Cardiac muscle cell (in vitro differentiated cells and primary cell): Measurements from ENCODE around the gene BCAR1. TPM values are rescaled to one million over a fixed set of nuclear protein-coding genes. Genes with fewer than 3 reads are reported as not detected.
"Not testable (repeated sequence)": the region's sequence is repeated elsewhere in the genome, so short reads cannot be mapped to it uniquely, and the experiment has no call there.

Experiments
- DNase-seq, 2 donors: peaks; one replicate each; pipeline versions ENCODE4 v3.0.0 to v3.0.0-alpha.2; 2010 to 2017; ENCODE audit warnings: low read depth in 1 of 2, low spot score in 1 of 2
- H3K27ac ChIP-seq: fragments of 200-600 bp; sonication (generic); 2 replicates; pipeline ENCODE4 v1.5.1; 2016
- H3K27me3 ChIP-seq: fragments of 200-600 bp; sonication (generic); 2 replicates; pipeline ENCODE4 v1.6.0; 2016; ENCODE audit warnings: control low read depth
- H3K36me3 ChIP-seq: fragments of 200-600 bp; sonication (generic); 2 replicates; pipeline ENCODE4 v1.5.1; 2016; ENCODE audit warnings: control low read depth
- H3K4me1 ChIP-seq: fragments of 200-600 bp; sonication (generic); 2 replicates; pipeline ENCODE4 v1.8.1; 2017; ENCODE audit warnings: low read depth, mild to moderate bottlenecking, mixed run types
- H3K4me3 ChIP-seq: fragments of 200-600 bp; sonication (generic); 2 replicates; pipeline ENCODE4 v1.5.1; 2016; ENCODE audit warnings: mild to moderate bottlenecking
- H3K9me3 ChIP-seq: fragments of 200-600 bp; sonication (generic); 2 replicates; pipeline ENCODE4 v1.5.1; 2017; ENCODE audit warnings: low read depth, mild to moderate bottlenecking, control low read depth
- CTCF ChIP-seq: IDR thresholded peaks from 2 replicates; pipeline ENCODE4 v1.5.1; 2012; ENCODE audit warnings: low read depth, mild to moderate bottlenecking, low read length
- polyA plus RNA-seq: library from polyadenylated mRNA; unstranded; fragments of >200 nt; fragmentation: Nextera tagmentation; extraction: Ambion mirVana; gene quantifications from 2 replicates; pipeline ENCODE4 v1.2.1, GENCODE V29; 2016
- total RNA-seq: library from RNA; depleted of rRNA; stranded (reverse); fragments of >200 nt; gene quantifications from 2 replicates; pipeline ENCODE4 v1.2.3, GENCODE V29; 2016

BCAR1 gene
- total and polyA plus RNA-seq, 2 experiments from 2014 or later: 83.7 to 121 TPM

DNA sequence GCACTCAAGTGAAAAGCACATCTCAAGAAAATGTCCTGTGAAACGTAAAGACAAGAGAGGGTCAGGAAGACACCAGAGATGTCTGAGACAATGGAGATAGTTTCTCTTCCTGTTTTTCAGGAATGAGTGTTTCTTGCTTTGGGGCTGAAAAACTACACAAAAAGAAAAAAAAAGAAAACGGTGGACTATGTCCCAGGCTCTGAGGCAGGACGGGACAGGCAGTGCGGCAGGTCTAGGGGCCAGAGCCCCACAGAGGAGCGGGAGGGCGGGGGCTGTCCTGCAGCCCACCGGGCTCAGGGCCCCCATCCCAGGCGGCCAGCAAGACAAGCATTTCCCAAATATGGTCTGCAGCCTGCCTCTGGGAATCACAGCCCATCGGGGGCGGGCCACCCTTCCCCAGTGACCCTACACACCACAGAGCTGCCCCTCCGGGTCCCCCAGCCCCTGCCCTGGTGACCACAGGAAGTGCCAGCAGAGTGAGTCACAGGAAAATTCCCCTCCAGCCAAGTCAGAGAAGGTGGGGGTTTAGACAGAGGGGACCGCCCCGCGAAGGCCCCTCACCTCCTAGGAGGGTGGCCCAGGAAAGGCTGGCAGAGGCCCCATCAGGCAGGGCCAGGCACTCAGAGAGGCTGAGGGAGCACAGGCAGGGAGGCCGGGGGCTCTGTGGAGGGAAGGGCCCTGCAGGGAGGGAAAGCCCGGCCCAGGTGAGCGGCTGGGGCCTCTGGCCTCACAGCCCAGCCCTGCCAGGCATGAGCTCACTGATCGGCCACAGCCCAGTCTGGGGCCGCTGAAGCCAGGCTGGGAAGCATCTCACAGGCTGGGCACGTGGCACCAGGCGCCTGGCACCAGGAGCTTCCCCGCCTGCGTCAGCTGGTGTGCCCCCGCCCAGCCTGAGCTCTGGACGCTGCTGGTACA is 6.3 kb downstream of the BCAR1 start:
- no peak for TF ChIP-seq CTCF
- Histone ChIP-seq H3K9me3 (no peaks in the 10 kb centered on the region), H3K36me3 (peaks cover 9% of the 10 kb centered on the region), H3K4me3 (no peak overlapping the region), H3K27ac (peak overlapping the region; percentile 99), H3K4me1 (peaks cover 45% of the 10 kb centered on the region), H3K27me3 (no peaks in the 10 kb centered on the region)
- peak; percentile 90 to 98 for DNase-seq

DNA sequence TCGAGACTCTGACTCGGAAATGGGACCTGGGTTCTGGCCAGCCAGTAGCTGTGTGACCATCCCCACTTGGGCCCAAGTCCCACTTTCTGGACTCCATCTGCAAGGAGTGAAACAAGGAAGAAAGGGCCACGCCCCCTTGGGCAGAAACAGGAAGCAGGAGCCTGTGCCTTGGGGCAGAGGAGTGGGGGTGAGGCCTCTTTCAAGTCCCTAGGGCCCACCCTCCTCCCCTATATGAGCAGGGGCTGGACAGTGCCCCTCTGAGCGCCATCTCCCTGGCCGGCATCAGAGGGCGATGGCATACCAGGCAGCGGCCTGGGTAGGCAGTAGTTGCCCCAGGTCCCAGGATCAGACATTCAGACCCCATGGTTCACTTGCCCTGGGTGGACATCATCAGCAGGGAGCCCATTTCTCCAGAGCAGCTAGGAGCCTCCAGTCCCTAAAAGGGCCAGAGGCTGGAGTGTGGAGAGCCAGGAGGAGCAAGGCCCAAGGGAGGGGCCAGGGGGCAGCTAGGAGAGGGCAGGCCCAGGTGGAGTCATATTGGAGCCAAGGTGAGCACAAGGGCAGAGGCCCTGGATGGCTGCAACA is 7.1 kb downstream of the BCAR1 start:
- no peaks in the 10 kb centered on the region for H3K9me3 ChIP-seq
- H3K4me1 ChIP-seq: peaks cover 44% of the 10 kb centered on the region
- peak in 1 of 2 donors; percentile 83 for DNase-seq
- TF ChIP-seq CTCF: no peak
- H3K4me3 ChIP-seq: no peak overlapping the region
- H3K27me3 ChIP-seq: no peaks in the 10 kb centered on the region
- H3K27ac ChIP-seq: peak overlapping the region; percentile 99
- peaks cover 9% of the 10 kb centered on the region for H3K36me3 ChIP-seq

- peak overlapping the region; percentile 99 for H3K27ac ChIP-seq
- peaks cover 9% of the 10 kb centered on the region for H3K36me3 ChIP-seq
- peaks cover 50% of the 10 kb centered on the region for H3K4me1 ChIP-seq
These were observed 7.7 kb downstream of the BCAR1 start for GRCh38 chr16:75243667-75244224.

GRCh38 chr16:75242436-75243078 is 8.9 kb downstream of the BCAR1 start:
- not testable (repeated sequence) for H3K27ac ChIP-seq, H3K4me3 ChIP-seq, H3K36me3 ChIP-seq, H3K27me3 ChIP-seq, H3K9me3 ChIP-seq, DNase-seq
- peaks cover 59% of the 10 kb centered on the region for H3K4me1 ChIP-seq

More at GRCh38 chr16:75243667-75244224, 7.7 kb downstream of the BCAR1 start:
- Histone ChIP-seq H3K27me3 (no peaks in the 10 kb centered on the region), H3K9me3 (no peaks in the 10 kb centered on the region), H3K4me3 (no peak overlapping the region)
- DNase-seq: no peak
- TF ChIP-seq CTCF: no peak

GRCh38 chr16:75241955-75242354 is 9.5 kb downstream of the BCAR1 start:
- no peak for TF ChIP-seq CTCF
- Histone ChIP-seq H3K4me3 (no peak overlapping the region), H3K27me3 (no peaks in the 10 kb centered on the region), H3K4me1 (peaks cover 59% of the 10 kb centered on the region), H3K9me3 (no peaks in the 10 kb centered on the region), H3K27ac (peak overlapping the region; percentile 7), H3K36me3 (peaks cover 9% of the 10 kb centered on the region)
- no peak for DNase-seq
